ENCODE measurements around the gene PRG2. TPM values are rescaled to one million over a fixed set of nuclear protein-coding genes. Genes with fewer than 3 reads are reported as not detected.

Gene PRG2
- total RNA-seq, 1 donor from 2014 or later, result not detected

DNA sequence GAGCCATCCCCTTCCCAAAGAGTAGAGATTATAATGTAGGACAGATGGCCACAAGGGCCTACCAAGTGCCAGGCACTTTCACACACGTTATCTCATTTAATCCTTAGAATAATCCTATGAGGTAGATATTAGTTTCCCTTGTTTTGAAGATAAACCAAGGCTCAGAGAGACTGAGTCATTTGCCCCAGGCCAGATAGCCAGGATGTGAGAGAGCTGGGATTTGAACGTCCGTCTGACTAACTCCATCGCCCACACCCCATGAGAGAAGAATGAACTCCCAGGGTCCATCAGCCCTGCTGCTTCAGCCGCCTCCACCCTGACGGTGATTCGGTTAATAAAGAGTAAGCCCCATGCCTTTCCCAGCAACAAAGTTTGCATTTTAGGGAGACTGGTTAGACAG is 20.2 kb downstream of the PRG2 start:
- TF ChIP-seq CTCF (IDR thresholded peaks at IDR 0.05), result no peak
- intact Hi-C loops (cut with DNase I), result no loop called here
- H3K9me3 ChIP-seq, result no peaks in the 10 kb centered on the region

GRCh38 chr11:57368845-57369232 is 21.6 kb downstream of the PRG2 start:
- Histone ChIP-seq H3K36me3 (no peaks in the 10 kb centered on the region), H3K4me3 (no peak overlapping the region), H3K9me3 (no peaks in the 10 kb centered on the region), H3K27me3 (no peaks in the 10 kb centered on the region), H3K27ac (no peak overlapping the region), H3K4me1 (no peaks in the 10 kb centered on the region)
- no peak for TF ChIP-seq CTCF (IDR thresholded peaks at IDR 0.05)
- ATAC-seq (no peak), DNase-seq (no peak)
- intact Hi-C loops (cut with DNase I), result no loop called here

More for the DNA sequence above, 20.2 kb downstream of the PRG2 start:
- Histone ChIP-seq H3K36me3 (no peaks in the 10 kb centered on the region), H3K4me3 (no peak overlapping the region), H3K27ac (no peak overlapping the region), H3K4me1 (no peaks in the 10 kb centered on the region), H3K27me3 (no peaks in the 10 kb centered on the region)
- DNase-seq, result no peak
- ATAC-seq, result no peak

DNA sequence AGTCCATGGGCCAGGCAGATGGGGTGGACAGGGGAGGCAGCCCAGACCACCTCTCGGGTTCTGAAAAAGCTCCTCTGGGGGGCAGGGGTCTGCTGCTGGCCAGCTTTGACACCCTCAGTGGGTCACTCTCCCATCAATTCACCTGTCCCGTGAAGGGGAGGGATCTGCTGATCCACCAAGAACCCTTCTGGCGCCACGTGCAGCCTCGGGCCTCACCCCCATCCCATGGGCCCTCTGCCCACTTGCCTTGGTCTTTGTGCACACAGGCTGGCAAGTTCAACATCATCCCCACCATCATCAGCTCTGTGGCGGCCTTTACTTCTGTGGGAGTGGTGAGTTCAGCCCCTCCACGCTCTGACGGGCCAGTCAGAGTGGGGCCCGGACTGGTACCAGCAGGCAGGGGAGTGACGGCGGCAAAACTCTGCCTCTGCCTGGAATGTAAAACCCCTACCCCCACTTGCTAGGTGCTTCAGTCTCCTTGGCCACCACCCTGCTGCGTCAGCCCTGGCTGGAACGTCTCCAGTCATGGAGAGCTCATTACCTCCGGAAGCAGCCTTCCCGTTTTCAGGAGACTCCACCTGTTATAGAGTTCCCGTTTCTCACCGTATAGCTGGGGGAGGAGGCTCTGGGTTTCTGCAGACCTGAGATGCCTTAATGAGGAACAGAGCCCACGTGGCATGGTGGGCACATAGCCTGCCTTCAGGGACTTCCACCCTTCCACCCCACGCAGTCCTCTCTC is 22.2 kb downstream of the PRG2 start:
- Histone ChIP-seq H3K9me3 (no peaks in the 10 kb centered on the region), H3K36me3 (no peaks in the 10 kb centered on the region), H3K27ac (no peak overlapping the region), H3K27me3 (no peaks in the 10 kb centered on the region), H3K4me3 (no peak overlapping the region), H3K4me1 (no peaks in the 10 kb centered on the region)
- DNase-seq (peak; percentile 86), ATAC-seq (peak; percentile 85)
- intact Hi-C loops (cut with DNase I), result no loop called here
- no peak for TF ChIP-seq CTCF (IDR thresholded peaks at IDR 0.05)

GRCh38 chr11:57364851-57365660 is 25.4 kb downstream of the PRG2 start:
- intact Hi-C loops (cut with DNase I), result no loop called here

More at GRCh38 chr11:57364851-57365660, 25.4 kb downstream of the PRG2 start:
- TF ChIP-seq CTCF (IDR thresholded peaks at IDR 0.05), result no peak
- Histone ChIP-seq H3K4me1 (no peaks in the 10 kb centered on the region), H3K9me3 (no peaks in the 10 kb centered on the region), H3K4me3 (no peak overlapping the region), H3K27me3 (no peaks in the 10 kb centered on the region), H3K27ac (no peak overlapping the region), H3K36me3 (no peaks in the 10 kb centered on the region)
- DNase-seq, result no peak
- ATAC-seq, result no peak
